Fibroblast of mammary gland (primary cell): ENCODE data around the gene DTX1.

Experiments used
- DNase-seq: peaks from one replicate; pipeline ENCODE4 v3.0.0-alpha.2; 2010; ENCODE audit warnings: low read depth
- H3K4me3 ChIP-seq: 2 replicates; pipeline ENCODE4 v1.5.1; 2011; ENCODE audit warnings: low read depth, mild to moderate bottlenecking, low read length, moderate library complexity; ENCODE audit not compliant: control insufficient read depth
- CTCF ChIP-seq: conservative IDR thresholded peaks from 2 replicates; pipeline ENCODE4 v1.5.1; 2011; ENCODE audit warnings: low read depth, low read length, inconsistent platforms; ENCODE audit not compliant: control insufficient read depth, insufficient read depth

The DTX1 gene

GRCh38 chr12:113088971-113089756 lies 32.6 kb downstream of the DTX1 start:
- no peak for TF ChIP-seq CTCF
- DNase-seq: no peak
- H3K4me3 ChIP-seq: no peak overlapping the region

GRCh38 chr12:113089839-113090238 lies 33.3 kb downstream of the DTX1 start:
- H3K4me3 ChIP-seq: no peak overlapping the region
- no peak for TF ChIP-seq CTCF
- no peak for DNase-seq

GRCh38 chr12:113090740-113091139 lies 34.2 kb downstream of the DTX1 start:
- no peak for DNase-seq
- no peak for TF ChIP-seq CTCF
- no peak overlapping the region for H3K4me3 ChIP-seq

GRCh38 chr12:113091506-113091905 lies 35.0 kb downstream of the DTX1 start:
- no peak for DNase-seq
- H3K4me3 ChIP-seq: no peak overlapping the region
- TF ChIP-seq CTCF: no peak

- no peak overlapping the region for H3K4me3 ChIP-seq
- TF ChIP-seq CTCF: no peak
- no peak for DNase-seq
Observed at GRCh38 chr12:113092607-113093408, 36.3 kb downstream of the DTX1 start.

- H3K4me3 ChIP-seq: no peak overlapping the region
- TF ChIP-seq CTCF: no peak
- DNase-seq: no peak
Observed at GRCh38 chr12:113093409-113094101, 37.0 kb downstream of the DTX1 start.
